IMR-90 (cell line): ENCODE data around the gene NKAIN2. TPM values are rescaled to one million over a fixed set of nuclear protein-coding genes. Genes with fewer than 3 reads are reported as not detected.

Experiments used
- ATAC-seq: fragments of 200-7000 bp; cut with Tn5 transposase; 2 replicates; pipeline ENCODE4 v1.9.1; 2020; ENCODE audit warnings: low read depth, mild to moderate bottlenecking, moderate library complexity
- BruUV-seq: library from RNA; stranded (reverse); fragments of 400-500 nt; replicated peaks from 2 replicates; lab custom pipeline; 2021; lab: Mats Ljungman, UMichigan
- CTCF ChIA-PET: fragments of 300-600 bp; formaldehyde crosslinking; extraction: SDS; loops from one replicate; lab custom pipeline; 2021; ENCODE audit warnings: antibody characterized with exemption; lab: Yijun Ruan, JAX
- POLR2A ChIA-PET: fragments of 300-600 bp; sonication (Branson Sonifier 250); formaldehyde crosslinking; loops from one replicate; lab custom pipeline; 2022; ENCODE audit warnings: antibody characterized with exemption; ENCODE audit not compliant: unreplicated experiment; lab: Charles Lee
- DNase-seq: peaks from one replicate; pipeline ENCODE4 v3.0.0; 2013
- H2AFZ ChIP-seq: replicated peaks from 2 replicates; pipeline ENCODE3; 2013; ENCODE audit warnings: low read length, mild to moderate bottlenecking; ENCODE audit not compliant: poor library complexity
- H2AK5ac ChIP-seq: 2 replicates; pipeline ENCODE4 v1.6.1; 2013; ENCODE audit warnings: low read depth, low read length, inconsistent platforms
- H2AK9ac ChIP-seq: replicated peaks from 2 replicates; pipeline ENCODE3; 2013; ENCODE audit warnings: mild to moderate bottlenecking, low read depth, low read length, moderate library complexity; ENCODE audit not compliant: poor library complexity
- H2BK120ac ChIP-seq: 2 replicates; pipeline ENCODE4 v1.6.1; 2013; ENCODE audit warnings: low read depth, low read length, inconsistent platforms
- H2BK15ac ChIP-seq: 3 replicates; pipeline ENCODE4 v1.6.1; 2013; ENCODE audit warnings: low read depth, low read length, inconsistent platforms
- H2BK20ac ChIP-seq: 2 replicates; pipeline ENCODE4 v1.6.1; 2013; ENCODE audit warnings: low read depth, mild to moderate bottlenecking, inconsistent platforms, low read length, moderate library complexity
- H2BK5ac ChIP-seq: 2 replicates; pipeline ENCODE4 v1.6.1; 2013; ENCODE audit warnings: mild to moderate bottlenecking, low read depth, low read length, inconsistent platforms; ENCODE audit not compliant: poor library complexity, severe bottlenecking
- H3K14ac ChIP-seq: replicated peaks from 2 replicates; pipeline ENCODE4 v1.6.1; 2013; ENCODE audit warnings: low read depth, low read length, inconsistent platforms
- H3K18ac ChIP-seq: 2 replicates; pipeline ENCODE4 v1.6.1; 2013; ENCODE audit warnings: low read depth, low read length, control low read depth
- H3K23ac ChIP-seq: 2 replicates; pipeline ENCODE4 v1.6.1; 2013; ENCODE audit warnings: low read depth, low read length, inconsistent platforms
- H3K27ac ChIP-seq: 2 replicates; pipeline ENCODE4 v1.5.1; 2013; ENCODE audit warnings: mild to moderate bottlenecking, control low read depth, low read length; ENCODE audit not compliant: insufficient read depth
- H3K27me3 ChIP-seq: 2 replicates; pipeline ENCODE4 v1.6.1; 2013; ENCODE audit warnings: low read length; ENCODE audit not compliant: control insufficient read depth, insufficient read depth
- H3K36me3 ChIP-seq: 2 replicates; pipeline ENCODE4 v1.6.1; 2013; ENCODE audit warnings: low read length, mixed read lengths; ENCODE audit not compliant: control insufficient read depth, insufficient read depth
- H3K4ac ChIP-seq: 2 replicates; pipeline ENCODE4 v1.6.1; 2013; ENCODE audit warnings: low read depth, low read length, inconsistent platforms
- H3K4me1 ChIP-seq: 2 replicates; pipeline ENCODE4 v1.6.1; 2013; ENCODE audit warnings: low read length, mixed read lengths; ENCODE audit not compliant: control insufficient read depth, insufficient read depth
- H3K4me2 ChIP-seq: 2 replicates; pipeline ENCODE4 v1.6.1; 2013; ENCODE audit warnings: low read depth, mild to moderate bottlenecking, control low read depth, low read length, moderate library complexity
- H3K4me3 ChIP-seq: 2 replicates; pipeline ENCODE4 v1.5.1; 2013; ENCODE audit warnings: low read depth, mild to moderate bottlenecking, control low read depth, low read length, moderate library complexity; ENCODE audit not compliant: insufficient read depth
- H3K56ac ChIP-seq: 2 replicates; pipeline ENCODE4 v1.6.1; 2013; ENCODE audit warnings: low read length, inconsistent platforms; ENCODE audit not compliant: insufficient read depth; ENCODE audit errors: extremely low read depth
- H3K79me1 ChIP-seq, 2 experiments: 2 replicates each; pipeline ENCODE4 v1.6.1; 2013; ENCODE audit warnings: low read length in 2 of 2, inconsistent platforms in 1 of 2, low read depth in 1 of 2
- H3K9ac ChIP-seq: 2 replicates; pipeline ENCODE4 v1.6.1; 2013; ENCODE audit warnings: low read depth, low read length, control low read depth
- H3K9me1 ChIP-seq: 2 replicates; pipeline ENCODE4 v1.6.1; 2013; ENCODE audit warnings: low read length, inconsistent platforms; ENCODE audit not compliant: insufficient read depth
- H3K9me3 ChIP-seq: 2 replicates; pipeline ENCODE4 v1.6.1; 2013; ENCODE audit warnings: low read length; ENCODE audit not compliant: control insufficient read depth, insufficient read depth
- H4K20me1 ChIP-seq: 2 replicates; pipeline ENCODE4 v1.6.1; 2013; ENCODE audit warnings: low read length, inconsistent platforms; ENCODE audit not compliant: insufficient read depth
- H4K5ac ChIP-seq: 2 replicates; pipeline ENCODE4 v1.6.1; 2013; ENCODE audit warnings: mild to moderate bottlenecking, low read depth, low read length, control low read depth
- H4K8ac ChIP-seq, 2 experiments: 2 replicates each; pipeline ENCODE4 v1.6.1; 2013; ENCODE audit warnings: low read depth in 2 of 2, low read length in 2 of 2, control low read depth in 1 of 2, inconsistent platforms in 1 of 2
- H4K91ac ChIP-seq: 2 replicates; pipeline ENCODE4 v1.6.1; 2013; ENCODE audit warnings: low read depth, low read length, inconsistent platforms; ENCODE audit not compliant: insufficient read depth
- BHLHE40 ChIP-seq: fragments of 150-350 bp; IDR thresholded peaks from 2 replicates; pipeline ENCODE4 v1.6.1; 2016; ENCODE audit warnings: mild to moderate bottlenecking, low read depth, low read length
- CHD1 ChIP-seq: IDR thresholded peaks from 2 replicates; pipeline ENCODE4 v1.6.1; 2012; ENCODE audit warnings: low read depth, low read length, improper control_type of control experiment
- MAFK ChIP-seq: IDR thresholded peaks from 2 replicates; pipeline ENCODE4 v1.6.1; 2012; ENCODE audit warnings: low read depth, low read length, improper control_type of control experiment
- MXI1 ChIP-seq: IDR thresholded peaks from 2 replicates; pipeline ENCODE4 v1.6.1; 2012; ENCODE audit warnings: low read depth, mild to moderate bottlenecking, low read length, moderate library complexity, borderline replicate concordance
- RAD21 ChIP-seq: IDR thresholded peaks from 2 replicates; pipeline ENCODE4 v1.6.1; 2012; ENCODE audit warnings: low read length, improper control_type of control experiment
- RCOR1 ChIP-seq: IDR thresholded peaks from 2 replicates; pipeline ENCODE4 v1.6.1; 2012; ENCODE audit warnings: mild to moderate bottlenecking, low read length, improper control_type of control experiment; ENCODE audit not compliant: insufficient replicate concordance
- WGBS, 2 experiments: methylation state at CpG; one replicate each; pipeline versions ENCODE4 v1.1.5 to v1.1.7; 2013; ENCODE audit warnings: missing lambda C conversion rate in 2 of 2; ENCODE audit not compliant: insufficient read length in 1 of 2; ENCODE audit errors: extremely low coverage in 2 of 2; 5-methylcytosine and 5-hydroxymethylcytosine counted together
- dilution Hi-C: fragments of 300-500 bp; cut with HindIII; formaldehyde crosslinking; loops from one replicate; pipeline ENCODE4 v1.14.3; 2018; ENCODE audit warnings: low sequenced_read_pairs; ENCODE audit not compliant: unreplicated experiment
- in situ Hi-C: fragments of 300-500 bp; cut with MboI; formaldehyde crosslinking; loops from 3 replicates; pipeline ENCODE4 v1.14.3; 2019; ENCODE audit warnings: low sequenced_read_pairs, inconsistent platforms, mixed read lengths
- intact Hi-C: fragments of 100-400 bp; cut with micrococcal nuclease; formaldehyde crosslinking; loops from 2 replicates; pipeline ENCODE4 v1.10.0; 2022
- polyA plus RNA-seq, 3 experiments: library from polyadenylated mRNA; depleted of rRNA; stranded (reverse); fragments of >200 nt; gene quantifications; 2 replicates each; pipeline ENCODE4 v1.2.3, GENCODE V29; 2012; ENCODE audit warnings: low replicate concordance in 1 of 3
- total RNA-seq: library from RNA; depleted of rRNA; stranded (reverse); fragments of >200 nt; gene quantifications from 2 replicates; pipeline ENCODE4 v1.2.3, GENCODE V29; 2012
- TF ChIP-seq, protein P1 (sequence below): fragments of 150-350 bp; IDR thresholded peaks from 2 replicates; pipeline ENCODE4 v1.6.1; 2016; ENCODE audit warnings: low read depth, mild to moderate bottlenecking, low read length, moderate library complexity, borderline replicate concordance
- TF ChIP-seq, protein P2 (sequence below): fragments of 150-350 bp; IDR thresholded peaks from 2 replicates; pipeline ENCODE4 v1.6.1; 2017; ENCODE audit warnings: mild to moderate bottlenecking, antibody characterized with exemption, low read length, low read depth

Gene NKAIN2
- total and polyA plus RNA-seq, 2 of the 4 experiments (the other 2 are of a cell fraction) = not detected

GRCh38 chr6:124436803-124437202 lies 633.1 kb downstream of the NKAIN2 start:
- no peaks in the 10 kb centered on the region for H3K79me1 ChIP-seq
- dilution Hi-C loops (no loop called here), intact Hi-C loops (no loop called here), in situ Hi-C loops (no loop called here)
- no peak overlapping the region for H3K56ac ChIP-seq
- no peak overlapping the region for H2AK5ac ChIP-seq
- H3K23ac ChIP-seq = no peak overlapping the region
- DNase-seq (no peak), ATAC-seq (no peak)
- no peak overlapping the region for H4K5ac ChIP-seq
- H2AK9ac ChIP-seq = no peak overlapping the region
- H2AFZ ChIP-seq = no peak overlapping the region
- H4K91ac ChIP-seq = no peak overlapping the region
- H3K18ac ChIP-seq = no peak overlapping the region
- no peaks in the 10 kb centered on the region; the same call in 1 of the 2 replicates for H3K9me3 ChIP-seq
- POLR2A ChIA-PET = no interaction called here
- H3K9me1 ChIP-seq = no peaks in the 10 kb centered on the region
- CTCF ChIA-PET = interaction anchor here (0.5 kb wide), 1 partner anchor 779 kb away, joined by 3 read pairs; no protein-coding TSS in a partner anchor
- no peak overlapping the region for H3K9ac ChIP-seq
- no peak overlapping the region for H4K8ac ChIP-seq
- no peak overlapping the region for H3K4me2 ChIP-seq
- no peak overlapping the region for H2BK15ac ChIP-seq
- no peak overlapping the region for H3K27ac ChIP-seq
- no peaks in the 10 kb centered on the region for H3K4me1 ChIP-seq
- no peaks in the 10 kb centered on the region for H3K27me3 ChIP-seq
- no peak overlapping the region for H2BK20ac ChIP-seq
- no peak overlapping the region for H3K14ac ChIP-seq
- H2BK5ac ChIP-seq = no peak overlapping the region
- 40% methylated on average over 3 of the region's 3 CpGs; no CpG with 5 or more reads in 1 of the 2 experiments for WGBS, 2 experiments
- no peak overlapping the region for H3K4me3 ChIP-seq
- no peaks in the 10 kb centered on the region for H3K36me3 ChIP-seq
- H2BK120ac ChIP-seq = no peak overlapping the region
- no peak overlapping the region for H3K4ac ChIP-seq
- TF ChIP-seq RAD21 = no peak
- no peak for TF ChIP-seq MXI1
- no peak for TF ChIP-seq CHD1
- TF ChIP-seq RCOR1 = no peak
- TF ChIP-seq, protein P1, sequence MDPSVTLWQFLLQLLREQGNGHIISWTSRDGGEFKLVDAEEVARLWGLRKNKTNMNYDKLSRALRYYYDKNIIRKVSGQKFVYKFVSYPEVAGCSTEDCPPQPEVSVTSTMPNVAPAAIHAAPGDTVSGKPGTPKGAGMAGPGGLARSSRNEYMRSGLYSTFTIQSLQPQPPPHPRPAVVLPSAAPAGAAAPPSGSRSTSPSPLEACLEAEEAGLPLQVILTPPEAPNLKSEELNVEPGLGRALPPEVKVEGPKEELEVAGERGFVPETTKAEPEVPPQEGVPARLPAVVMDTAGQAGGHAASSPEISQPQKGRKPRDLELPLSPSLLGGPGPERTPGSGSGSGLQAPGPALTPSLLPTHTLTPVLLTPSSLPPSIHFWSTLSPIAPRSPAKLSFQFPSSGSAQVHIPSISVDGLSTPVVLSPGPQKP = no peak
- TF ChIP-seq MAFK = no peak
- TF ChIP-seq, protein P2, sequence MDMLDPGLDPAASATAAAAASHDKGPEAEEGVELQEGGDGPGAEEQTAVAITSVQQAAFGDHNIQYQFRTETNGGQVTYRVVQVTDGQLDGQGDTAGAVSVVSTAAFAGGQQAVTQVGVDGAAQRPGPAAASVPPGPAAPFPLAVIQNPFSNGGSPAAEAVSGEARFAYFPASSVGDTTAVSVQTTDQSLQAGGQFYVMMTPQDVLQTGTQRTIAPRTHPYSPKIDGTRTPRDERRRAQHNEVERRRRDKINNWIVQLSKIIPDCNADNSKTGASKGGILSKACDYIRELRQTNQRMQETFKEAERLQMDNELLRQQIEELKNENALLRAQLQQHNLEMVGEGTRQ = no peak
- TF ChIP-seq BHLHE40 = no peak
- H4K20me1 ChIP-seq = no peaks in the 10 kb centered on the region
- no TSS peak for BruUV-seq
